Measurements from ENCODE around the gene TTC31. TPM values are rescaled to one million over a fixed set of nuclear protein-coding genes. Genes with fewer than 3 reads are reported as not detected.
"Not testable (repeated sequence)": the region's sequence is repeated elsewhere in the genome, so short reads cannot be mapped to it uniquely, and the experiment has no call there.

Gene TTC31
- total and polyA plus RNA-seq, 2 donors (not counting 1 experiment from before 2014, with no cell fraction given) = 68.5 to 72.3 TPM

- Histone ChIP-seq H3K9me3 (ENCODE audit: control extremely low read depth in 1 of 3, control insufficient read depth in 2 of 3, insufficient read depth in 1 of 3, low read length in 2 of 3) (no peaks in the 10 kb centered on the region), H3K36me3 (replicated peaks in 1 of 2; ENCODE audit: control extremely low read depth in 1 of 2, control insufficient read depth in 1 of 2, extremely low read depth in 1 of 2, insufficient read depth in 2 of 2, low read length in 1 of 2) (peaks cover 0 to 24% of the 10 kb centered on the region in 2 experiments), H4K20me1 (ENCODE audit: control insufficient read depth, insufficient read depth, low read length, poor library complexity, severe bottlenecking) (peaks cover 10% of the 10 kb centered on the region), H3K79me2 (ENCODE audit: control insufficient read depth, insufficient read depth, low read length) (peaks cover 34% of the 10 kb centered on the region), H3K4me2 (replicated peaks; ENCODE audit: low read depth, low read length, poor library complexity, severe bottlenecking) (peak overlapping the region; percentile 96), H3K4me3 (ENCODE audit: control extremely low read depth in 1 of 5, extremely low read depth in 1 of 5, insufficient read depth in 1 of 5, low read depth in 2 of 5, low read length in 4 of 5) (peak overlapping the region; percentile 73 to 100 (median 85)), H3K27me3 (replicated peaks in 1 of 4; ENCODE audit: control extremely low read depth in 1 of 4, control insufficient read depth in 3 of 4, insufficient read depth in 4 of 4, low read length in 3 of 4) (no peaks in the 10 kb centered on the region), H3K9ac (ENCODE audit: low read length) (peak overlapping the region; percentile 97), H3K4me1 (ENCODE audit: control insufficient read depth in 2 of 2, insufficient read depth in 2 of 2, low read length in 2 of 2) (peaks cover 33 to 42% of the 10 kb centered on the region in 2 donors), H3K27ac (ENCODE audit: low read length in 2 of 2) (peak overlapping the region; percentile 52 to 97), H2AFZ (ENCODE audit: insufficient read depth, low read depth, low read length, poor library complexity, severe bottlenecking) (peak overlapping the region; percentile 71)
- ATAC-seq (ENCODE audit: low read depth) (no peak), DNase-seq (no peak)
- intact Hi-C loops (cut with micrococcal nuclease) = loop anchor here (1.0 to 5.0 kb wide), 7 partner anchors 13 to 282 kb away; partner anchors contain the start of genes AUP1, C2orf81, DOK1 and HTRA2
- TF ChIP-seq, protein P1, sequence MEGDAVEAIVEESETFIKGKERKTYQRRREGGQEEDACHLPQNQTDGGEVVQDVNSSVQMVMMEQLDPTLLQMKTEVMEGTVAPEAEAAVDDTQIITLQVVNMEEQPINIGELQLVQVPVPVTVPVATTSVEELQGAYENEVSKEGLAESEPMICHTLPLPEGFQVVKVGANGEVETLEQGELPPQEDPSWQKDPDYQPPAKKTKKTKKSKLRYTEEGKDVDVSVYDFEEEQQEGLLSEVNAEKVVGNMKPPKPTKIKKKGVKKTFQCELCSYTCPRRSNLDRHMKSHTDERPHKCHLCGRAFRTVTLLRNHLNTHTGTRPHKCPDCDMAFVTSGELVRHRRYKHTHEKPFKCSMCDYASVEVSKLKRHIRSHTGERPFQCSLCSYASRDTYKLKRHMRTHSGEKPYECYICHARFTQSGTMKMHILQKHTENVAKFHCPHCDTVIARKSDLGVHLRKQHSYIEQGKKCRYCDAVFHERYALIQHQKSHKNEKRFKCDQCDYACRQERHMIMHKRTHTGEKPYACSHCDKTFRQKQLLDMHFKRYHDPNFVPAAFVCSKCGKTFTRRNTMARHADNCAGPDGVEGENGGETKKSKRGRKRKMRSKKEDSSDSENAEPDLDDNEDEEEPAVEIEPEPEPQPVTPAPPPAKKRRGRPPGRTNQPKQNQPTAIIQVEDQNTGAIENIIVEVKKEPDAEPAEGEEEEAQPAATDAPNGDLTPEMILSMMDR (IDR thresholded peaks at IDR 0.05) = no peak
- no peak for TF ChIP-seq EZH2 (IDR thresholded peaks at IDR 0.05; ENCODE audit: borderline replicate concordance, insufficient read depth, low read depth, low read length, poor library complexity, severe bottlenecking)
- Mint-ChIP-seq H3K27ac (peak overlapping the region; percentile 99), H3K27me3 (no peaks in the 10 kb centered on the region), H3K4me1 (peaks cover 58% of the 10 kb centered on the region), H3K4me3 (peak overlapping the region; percentile 94), H3K9me3 (ENCODE audit: insufficient read depth) (no peaks in the 10 kb centered on the region)
- CTCF ChIA-PET = interaction anchor here (0.5 to 5.7 kb wide), 7 partner anchors 8 to 378 kb away, joined by 3 to 54 read pairs (median 3); partner anchors contain the start of genes CCDC142, MRPL53 and TTC31
- POLR2A ChIA-PET = interaction anchor here (0.5 to 6.0 kb wide), 11 partner anchors 8 to 281 kb away, joined by 3 to 63 read pairs (median 4); partner anchors contain the start of genes AUP1, C2orf81, CCDC142 and HTRA2
- 18% methylated on average over 4 of the region's 10 CpGs for WGBS (ENCODE audit: insufficient coverage)
These were observed 23.9 kb upstream of the TTC31 start for GRCh38 chr2:74458938-74459363.

GRCh38 chr2:74459503-74460118, 23.3 kb upstream of the TTC31 start:
- H3K4me2 ChIP-seq (replicated peaks; ENCODE audit: low read depth, low read length, poor library complexity, severe bottlenecking) = peak overlapping the region; percentile 96

DNA sequence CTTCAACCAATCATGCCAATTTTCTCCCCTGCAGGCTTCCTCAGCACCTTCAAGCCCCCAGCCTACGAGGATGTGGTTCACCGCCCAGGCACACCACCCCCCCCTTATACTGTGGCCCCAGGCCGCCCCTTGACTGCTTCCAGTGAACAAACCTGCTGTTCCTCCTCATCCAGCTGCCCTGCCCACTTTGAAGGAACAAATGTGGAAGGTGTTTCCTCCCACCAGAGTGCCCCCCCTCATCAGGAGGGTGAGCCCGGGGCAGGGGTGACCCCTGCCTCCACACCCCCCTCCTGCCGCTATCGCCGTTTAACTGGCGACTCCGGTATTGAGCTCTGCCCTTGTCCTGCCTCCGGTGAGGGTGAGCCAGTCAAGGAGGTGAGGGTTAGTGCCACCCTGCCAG, 22.7 kb upstream of the TTC31 start:
- H3K9me3 Mint-ChIP-seq (ENCODE audit: insufficient read depth); H2AFZ ChIP-seq (ENCODE audit: insufficient read depth, low read depth, low read length, poor library complexity, severe bottlenecking); intact Hi-C loops (cut with micrococcal nuclease); H3K27ac ChIP-seq (ENCODE audit: low read length in 2 of 2); DNase-seq; H3K27me3 Mint-ChIP-seq; ATAC-seq (ENCODE audit: low read depth); H3K4me2 ChIP-seq (replicated peaks; ENCODE audit: low read depth, low read length, poor library complexity, severe bottlenecking); H3K9ac ChIP-seq (ENCODE audit: low read length); CTCF ChIA-PET; H3K27me3 ChIP-seq (replicated peaks in 1 of 4; ENCODE audit: control extremely low read depth in 1 of 4, control insufficient read depth in 3 of 4, insufficient read depth in 4 of 4, low read length in 3 of 4); H3K9me3 ChIP-seq (ENCODE audit: control extremely low read depth in 1 of 3, control insufficient read depth in 2 of 3, insufficient read depth in 1 of 3, low read length in 2 of 3); H3K4me3 ChIP-seq (ENCODE audit: control extremely low read depth in 1 of 5, extremely low read depth in 1 of 5, insufficient read depth in 1 of 5, low read depth in 2 of 5, low read length in 4 of 5): not testable (repeated sequence)
- H3K36me3 ChIP-seq (replicated peaks in 1 of 2; ENCODE audit: control extremely low read depth in 1 of 2, control insufficient read depth in 1 of 2, extremely low read depth in 1 of 2, insufficient read depth in 2 of 2, low read length in 1 of 2) = peaks cover 0 to 24% of the 10 kb centered on the region in 2 experiments
- peaks cover 35 to 42% of the 10 kb centered on the region in 2 donors for H3K4me1 ChIP-seq (ENCODE audit: control insufficient read depth in 2 of 2, insufficient read depth in 2 of 2, low read length in 2 of 2)
- WGBS (ENCODE audit: insufficient coverage) = no CpG with 5 or more reads among the region's 10 CpGs
- H3K27ac Mint-ChIP-seq = peak overlapping the region; percentile 6
- peaks cover 21% of the 10 kb centered on the region for H4K20me1 ChIP-seq (ENCODE audit: control insufficient read depth, insufficient read depth, low read length, poor library complexity, severe bottlenecking)
- peaks cover 43% of the 10 kb centered on the region for H3K79me2 ChIP-seq (ENCODE audit: control insufficient read depth, insufficient read depth, low read length)
- POLR2A ChIA-PET = interaction anchor here (0.6 to 6.0 kb wide), 3 partner anchors 12 to 22 kb away, joined by 3 to 63 read pairs (median 56); partner anchors contain the start of genes CCDC142, MRPL53 and TTC31
- peak overlapping the region; percentile 94 for H3K4me3 Mint-ChIP-seq
- peaks cover 53% of the 10 kb centered on the region for H3K4me1 Mint-ChIP-seq

More at GRCh38 chr2:74459503-74460118, 23.3 kb upstream of the TTC31 start:
- not testable (repeated sequence) for H3K9me3 Mint-ChIP-seq (ENCODE audit: insufficient read depth); H3K27me3 ChIP-seq (replicated peaks in 1 of 4; ENCODE audit: control extremely low read depth in 1 of 4, control insufficient read depth in 3 of 4, insufficient read depth in 4 of 4, low read length in 3 of 4); H3K27ac ChIP-seq (ENCODE audit: low read length in 2 of 2); H3K9ac ChIP-seq (ENCODE audit: low read length); H3K27me3 Mint-ChIP-seq; H3K9me3 ChIP-seq (ENCODE audit: control extremely low read depth in 1 of 3, control insufficient read depth in 2 of 3, insufficient read depth in 1 of 3, low read length in 2 of 3); ATAC-seq (ENCODE audit: low read depth); H2AFZ ChIP-seq (ENCODE audit: insufficient read depth, low read depth, low read length, poor library complexity, severe bottlenecking); H3K4me3 ChIP-seq (ENCODE audit: control extremely low read depth in 1 of 5, extremely low read depth in 1 of 5, insufficient read depth in 1 of 5, low read depth in 2 of 5, low read length in 4 of 5)
- intact Hi-C loops (cut with micrococcal nuclease) = loop anchor here (5.0 kb wide), 1 partner anchor 282 kb away; the partner anchor contains the start of gene MOB1A
- ChIA-PET POLR2A (interaction anchor here (1.1 to 6.0 kb wide), 3 partner anchors 13 to 281 kb away, joined by 4 to 63 read pairs (median 56); partner anchors contain the start of genes CCDC142, MRPL53 and TTC31), CTCF (interaction anchor here (1.5 to 5.7 kb wide), 3 partner anchors 13 to 128 kb away, joined by 6 to 54 read pairs (median 6); partner anchors contain the start of genes CCDC142, MRPL53 and TTC31)
- 91% methylated on average over 13 of the region's 13 CpGs for WGBS (ENCODE audit: insufficient coverage)
- Mint-ChIP-seq H3K27ac (peak overlapping the region; percentile 6), H3K4me3 (peak overlapping the region; percentile 94), H3K4me1 (peaks cover 58% of the 10 kb centered on the region)
- peaks cover 40% of the 10 kb centered on the region for H3K79me2 ChIP-seq (ENCODE audit: control insufficient read depth, insufficient read depth, low read length)
- peaks cover 0 to 24% of the 10 kb centered on the region in 2 experiments for H3K36me3 ChIP-seq (replicated peaks in 1 of 2; ENCODE audit: control extremely low read depth in 1 of 2, control insufficient read depth in 1 of 2, extremely low read depth in 1 of 2, insufficient read depth in 2 of 2, low read length in 1 of 2)
- peak; percentile 13 for DNase-seq
- H3K4me1 ChIP-seq (ENCODE audit: control insufficient read depth in 2 of 2, insufficient read depth in 2 of 2, low read length in 2 of 2) = peaks cover 35 to 43% of the 10 kb centered on the region in 2 donors
- H4K20me1 ChIP-seq (ENCODE audit: control insufficient read depth, insufficient read depth, low read length, poor library complexity, severe bottlenecking) = peaks cover 17% of the 10 kb centered on the region
